Measurements from ENCODE around the gene KIT. TPM values are rescaled to one million over a fixed set of nuclear protein-coding genes. Genes with fewer than 3 reads are reported as not detected.

Gene KIT
- total and polyA plus RNA-seq, 2 of the 4 experiments (the other 2 are of a cell fraction): 3.3 to 5.9 TPM

GRCh38 chr4:54728368-54728767 lies 70.6 kb downstream of the KIT start:
- Histone ChIP-seq H4K20me1 (ENCODE audit: insufficient read depth, low read length) (no peaks in the 10 kb centered on the region), H3K9ac (ENCODE audit: low read depth, low read length) (no peak overlapping the region), H3K14ac (replicated peaks; ENCODE audit: low read depth, low read length) (no peak overlapping the region), H3K27me3 (ENCODE audit: control insufficient read depth, insufficient read depth, low read length) (no peaks in the 10 kb centered on the region), H3K4ac (ENCODE audit: low read depth, low read length) (no peak overlapping the region), H3K4me1 (ENCODE audit: control insufficient read depth, insufficient read depth, low read length) (no peaks in the 10 kb centered on the region), H4K5ac (ENCODE audit: low read depth, low read length) (no peak overlapping the region), H4K91ac (ENCODE audit: insufficient read depth, low read depth, low read length) (no peak overlapping the region), H2AFZ (replicated peaks; ENCODE audit: low read length, poor library complexity) (no peak overlapping the region), H3K79me1 (ENCODE audit: low read depth in 1 of 2, low read length in 2 of 2) (no peaks in the 10 kb centered on the region), H3K4me2 (ENCODE audit: low read depth, low read length) (no peak overlapping the region), H2BK15ac (ENCODE audit: low read depth, low read length) (no peak overlapping the region), H2BK5ac (ENCODE audit: low read depth, low read length, poor library complexity, severe bottlenecking) (no peak overlapping the region), H3K9me3 (ENCODE audit: control insufficient read depth, insufficient read depth, low read length) (no peaks in the 10 kb centered on the region), H3K4me3 (ENCODE audit: insufficient read depth, low read depth, low read length) (no peak overlapping the region), H3K23ac (ENCODE audit: low read depth, low read length) (no peak overlapping the region), H4K8ac (ENCODE audit: low read depth in 2 of 2, low read length in 2 of 2) (no peak overlapping the region), H3K36me3 (ENCODE audit: control insufficient read depth, insufficient read depth, low read length) (peaks cover 3% of the 10 kb centered on the region), H2BK120ac (ENCODE audit: low read depth, low read length) (no peak overlapping the region), H2AK9ac (replicated peaks; ENCODE audit: low read depth, low read length, poor library complexity) (no peak overlapping the region), H3K27ac (ENCODE audit: insufficient read depth, low read length) (no peak overlapping the region), H2BK20ac (ENCODE audit: low read depth, low read length) (no peak overlapping the region), H2AK5ac (ENCODE audit: low read depth, low read length) (no peak overlapping the region), H3K18ac (ENCODE audit: low read depth, low read length) (no peak overlapping the region), H3K56ac (ENCODE audit: extremely low read depth, insufficient read depth, low read length) (no peak overlapping the region), H3K9me1 (ENCODE audit: insufficient read depth, low read length) (no peaks in the 10 kb centered on the region; the same call in 1 of the 2 replicates)
- no CpG with 5 or more reads among the region's 3 CpGs for WGBS, 2 experiments (ENCODE audit: extremely low coverage in 2 of 2, insufficient read length in 1 of 2)
- intact Hi-C loops (cut with micrococcal nuclease) (no loop called here), dilution Hi-C loops (cut with HindIII; ENCODE audit: low sequenced_read_pairs, unreplicated experiment) (no loop called here), in situ Hi-C loops (cut with MboI; ENCODE audit: low sequenced_read_pairs) (no loop called here)
- ChIA-PET CTCF (no interaction called here), POLR2A (ENCODE audit: unreplicated experiment) (no interaction called here)
- ATAC-seq (ENCODE audit: low read depth) (no peak), DNase-seq (no peak)
- no TSS peak for BruUV-seq (replicated peaks)
- TF ChIP-seq FOS (IDR thresholded peaks at IDR 0.05; ENCODE audit: low read depth, low read length): no peak
- TF ChIP-seq POLR2A (IDR thresholded peaks at IDR 0.05; ENCODE audit: low read depth, low read length): no peak
- TF ChIP-seq CHD1 (IDR thresholded peaks at IDR 0.05; ENCODE audit: low read depth, low read length): no peak
- no peak for TF ChIP-seq ELK1 (IDR thresholded peaks at IDR 0.05; ENCODE audit: borderline replicate concordance, low read depth, low read length)
- no peak for TF ChIP-seq CEBPB (IDR thresholded peaks at IDR 0.05; ENCODE audit: low read depth, low read length)
- TF ChIP-seq RFX5 (IDR thresholded peaks at IDR 0.05; ENCODE audit: low read depth, low read length): no peak
- TF ChIP-seq MAZ (IDR thresholded peaks at IDR 0.05; ENCODE audit: borderline replicate concordance, low read depth, low read length): no peak
- no peak for TF ChIP-seq CTCF (conservative IDR thresholded peaks at IDR 0.05; ENCODE audit: low read depth, low read length)
- TF ChIP-seq BHLHE40 (IDR thresholded peaks at IDR 0.05; ENCODE audit: low read depth, low read length): no peak
- TF ChIP-seq NFE2L2 (IDR thresholded peaks at IDR 0.05; ENCODE audit: low read depth, low read length): no peak

Data from IMR-90 (cell line).